HEK293T (cell line): ENCODE results near the gene GALNS.

ENCODE experiments used
- CTCF ChIA-PET: fragments of 350-600 bp; formaldehyde crosslinking; extraction: SDS; loops from one replicate; lab custom pipeline; 2021; ENCODE audit warnings: antibody characterized with exemption, inconsistent platforms; lab: Yijun Ruan, JAX
- POLR2A ChIA-PET: fragments of 350-600 bp; formaldehyde crosslinking; extraction: SDS; loops from one replicate; lab custom pipeline; 2020; ENCODE audit warnings: antibody characterized with exemption, inconsistent platforms; lab: Yijun Ruan, JAX
- DNase-seq: peaks from one replicate; pipeline ENCODE4 v3.0.0; 2012; ENCODE audit warnings: mixed read lengths; ENCODE audit errors: extremely low spot score
- ARNT ChIP-seq: fragments of 450-650 bp; IDR thresholded peaks from 2 replicates; pipeline ENCODE4 v1.6.1; 2017; ENCODE audit warnings: mild to moderate bottlenecking
- BHLHE40 ChIP-seq: fragments of 450-650 bp; IDR thresholded peaks from 2 replicates; pipeline ENCODE4 v1.6.1; 2016; ENCODE audit warnings: mild to moderate bottlenecking, moderate library complexity, borderline replicate concordance
- CTBP1 ChIP-seq: fragments of 450-650 bp; IDR thresholded peaks from 2 replicates; pipeline ENCODE4 v1.6.1; 2016; ENCODE audit warnings: borderline replicate concordance
- ELF4 ChIP-seq: fragments of 450-650 bp; IDR thresholded peaks from 2 replicates; pipeline ENCODE4 v1.6.1; 2017; ENCODE audit warnings: antibody characterized with exemption
- FOXA1 ChIP-seq: fragments of 450-650 bp; IDR thresholded peaks from 2 replicates; pipeline ENCODE4 v1.6.1; 2016; ENCODE audit warnings: mild to moderate bottlenecking
- FOXK2 ChIP-seq: fragments of 450-650 bp; IDR thresholded peaks from 2 replicates; pipeline ENCODE4 v1.6.1; 2016; ENCODE audit warnings: mild to moderate bottlenecking
- FOXM1 ChIP-seq: fragments of 450-650 bp; IDR thresholded peaks from 2 replicates; pipeline ENCODE4 v1.6.1; 2017; ENCODE audit warnings: mild to moderate bottlenecking, borderline replicate concordance
- HDGF ChIP-seq: fragments of 450-650 bp; IDR thresholded peaks from 2 replicates; pipeline ENCODE4 v1.6.1; 2017; ENCODE audit warnings: antibody characterized with exemption, borderline replicate concordance
- L3MBTL2 ChIP-seq: fragments of 450-650 bp; conservative IDR thresholded peaks from 2 replicates; pipeline ENCODE4 v1.6.1; 2016; ENCODE audit warnings: mild to moderate bottlenecking
- LEF1 ChIP-seq: fragments of 450-650 bp; IDR thresholded peaks from 2 replicates; pipeline ENCODE4 v1.6.1; 2017; ENCODE audit warnings: mild to moderate bottlenecking, borderline replicate concordance
- NFRKB ChIP-seq: fragments of 450-650 bp; IDR thresholded peaks from 2 replicates; pipeline ENCODE4 v1.6.1; 2016; ENCODE audit warnings: mild to moderate bottlenecking, moderate library complexity
- PKNOX1 ChIP-seq: fragments of 450-650 bp; IDR thresholded peaks from 2 replicates; pipeline ENCODE4 v1.6.1; 2016
- SP1 ChIP-seq: fragments of 450-650 bp; IDR thresholded peaks from 2 replicates; pipeline ENCODE4 v1.6.1; 2017
- SUZ12 ChIP-seq: fragments of 450-650 bp; IDR thresholded peaks from 2 replicates; pipeline ENCODE4 v1.6.1; 2016; ENCODE audit warnings: mild to moderate bottlenecking
- TARDBP ChIP-seq: fragments of 450-650 bp; IDR thresholded peaks from 2 replicates; pipeline ENCODE4 v1.6.1; 2016
- ZNF384 ChIP-seq: fragments of 450-650 bp; IDR thresholded peaks from 2 replicates; pipeline ENCODE4 v1.6.1; 2016

GALNS gene

GRCh38 chr16:88869673-88869980 lies 12.9 kb upstream of the GALNS start:
- no peak for TF ChIP-seq LEF1
- TF ChIP-seq ELF4 = no peak
- TF ChIP-seq L3MBTL2 = no peak
- TF ChIP-seq SP1 = no peak
- ChIA-PET CTCF (no interaction called here), POLR2A (interaction anchor here (1.2 kb wide), 1 partner anchor 12 kb away, joined by 7 read pairs; the partner anchor contains the start of genes GALNS and TRAPPC2L)
- no peak for DNase-seq

GRCh38 chr16:88868974-88869672 lies 12.4 kb upstream of the GALNS start:
- ChIA-PET POLR2A (interaction anchor here (1.2 kb wide), 1 partner anchor 12 kb away, joined by 7 read pairs; the partner anchor contains the start of genes GALNS and TRAPPC2L), CTCF (interaction anchor here (0.7 kb wide), 1 partner anchor 132 kb away, joined by 3 read pairs; no protein-coding TSS in a partner anchor)
- TF ChIP-seq LEF1 (no peak), PKNOX1 (no peak), L3MBTL2 (no peak), TARDBP (no peak), CTBP1 (no peak), HDGF (no peak), NFRKB (no peak), ELF4 (no peak), FOXA1 (no peak), ZNF384 (no peak), ARNT (no peak), FOXM1 (no peak), BHLHE40 (no peak), SP1 (no peak), FOXK2 (no peak), SUZ12 (no peak)
- no peak for DNase-seq

- CTCF ChIA-PET = no interaction called here
- POLR2A ChIA-PET = interaction anchor here (0.7 kb wide), 1 partner anchor 23 kb away, joined by 3 read pairs; no protein-coding TSS in a partner anchor
- DNase-seq = no peak
- TF ChIP-seq ELF4 (no peak), TARDBP (no peak), LEF1 (no peak), ZNF384 (no peak), PKNOX1 (no peak), CTBP1 (no peak), SP1 (no peak), ARNT (no peak), BHLHE40 (no peak), HDGF (no peak), SUZ12 (no peak), NFRKB (no peak), FOXM1 (no peak), L3MBTL2 (no peak), FOXK2 (no peak), FOXA1 (no peak)
Measured at GRCh38 chr16:88867581-88868246, 11.0 kb upstream of the GALNS start.

- CTCF ChIA-PET = interaction anchor here (0.9 kb wide), 1 partner anchor 8 kb away, joined by 3 read pairs; no protein-coding TSS in a partner anchor
- POLR2A ChIA-PET = no interaction called here
- TF ChIP-seq LEF1 (no peak), CTBP1 (no peak), SUZ12 (no peak), ELF4 (no peak), FOXM1 (no peak), BHLHE40 (no peak), L3MBTL2 (no peak), ARNT (no peak), PKNOX1 (no peak), FOXK2 (no peak), ZNF384 (no peak), TARDBP (no peak), SP1 (no peak)
- no peak for DNase-seq
Measured at GRCh38 chr16:88866151-88866920, 9.6 kb upstream of the GALNS start, which contains the start of gene PABPN1L. Gene PABPN1L (minus strand): TSS chr16:88866660. CDS start chr16:88866606, 54 bp downstream.

GRCh38 chr16:88865742-88866141 lies 9.0 kb upstream of the GALNS start:
- TF ChIP-seq NFRKB (no peak), ZNF384 (no peak), FOXK2 (no peak), TARDBP (no peak), FOXM1 (no peak), PKNOX1 (no peak), BHLHE40 (no peak), LEF1 (no peak), ARNT (no peak), L3MBTL2 (no peak), HDGF (no peak), SUZ12 (no peak)
- CTCF ChIA-PET = interaction anchor here (0.9 kb wide), 1 partner anchor 8 kb away, joined by 3 read pairs; no protein-coding TSS in a partner anchor
- no peak for DNase-seq
- POLR2A ChIA-PET = no interaction called here
